K562 (cell line): ENCODE measurements around the gene NDST1. TPM values are rescaled to one million over a fixed set of nuclear protein-coding genes. Genes with fewer than 3 reads are reported as not detected.
A peak's percentile ranks its signal among the peaks of the same experiment; 100 is the strongest.

ENCODE experiments used
- ATAC-seq: fragments of 200-7000 bp; cut with Tn5 transposase; 3 replicates; pipeline ENCODE4 v1.9.1; 2020; ENCODE audit warnings: moderate library complexity
- BruUV-seq: library from RNA; stranded (reverse); fragments of 400-500 nt; replicated peaks from 2 replicates; lab custom pipeline; 2021; lab: Mats Ljungman, UMichigan
- CTCF ChIA-PET: fragments of 300-600 bp; formaldehyde crosslinking; extraction: SDS; loops from one replicate; lab custom pipeline; 2021; ENCODE audit warnings: low intra/inter-chr PET ratio; lab: Yijun Ruan, JAX
- POLR2A ChIA-PET: fragments of 300-600, 350-650 bp; sonication (Branson Sonifier 250); formaldehyde crosslinking; extraction: SDS; loops from one replicate; lab custom pipeline; 2021; ENCODE audit warnings: antibody characterized with exemption, inconsistent platforms; lab: Yijun Ruan, JAX
- DNase-seq, 4 experiments: peaks; one replicate each; pipeline versions ENCODE4 v3.0.0 to v3.0.0-alpha.2; 2011 to 2018; ENCODE audit warnings: low spot score in 3 of 4, mixed read lengths in 3 of 4; ENCODE audit errors: extremely low read depth in 1 of 4
- FAIRE-seq: peaks from 2 replicates; lab custom pipeline; 2011; peaks lifted over from hg19 to GRCh38; lab: Jason Lieb, UNC
- H2AFZ ChIP-seq: 2 replicates; pipeline ENCODE4 v1.6.0; 2011; ENCODE audit warnings: low read depth, low read length, control low read depth, inconsistent platforms
- H3K27ac ChIP-seq: fragments of 200-600 bp; 3 replicates; pipeline ENCODE4 v1.8.0; 2011; ENCODE audit warnings: low read depth, mild to moderate bottlenecking, control low read depth, inconsistent platforms, low read length, moderate library complexity, mixed read lengths; ENCODE audit errors: extremely low read depth
- H3K27me3 ChIP-seq, 2 experiments: fragments of 300-600 bp in 1 of 2; 2 replicates in 1 of 2; 3 replicates in 1 of 2; pipeline versions ENCODE4 v1.6.0 to v1.8.0; 2011; ENCODE audit warnings: inconsistent platforms in 2 of 2, low read length in 2 of 2, mild to moderate bottlenecking in 1 of 2, mixed read lengths in 1 of 2, moderate library complexity in 1 of 2; ENCODE audit not compliant: control insufficient read depth in 2 of 2, insufficient read depth in 2 of 2
- H3K36me3 ChIP-seq: fragments of 300-600 bp; 3 replicates; pipeline ENCODE4 v1.8.0; 2011; ENCODE audit warnings: mild to moderate bottlenecking, low read length, inconsistent platforms; ENCODE audit not compliant: control insufficient read depth, insufficient read depth
- H3K4me1 ChIP-seq, 2 experiments: fragments of 200-600 bp in 1 of 2; replicated peaks in 1 of 2; 2 replicates in 1 of 2; 3 replicates in 1 of 2; pipeline versions ENCODE4 v1.5.1 to v1.8.0; 2011; ENCODE audit warnings: inconsistent platforms in 2 of 2, low read length in 2 of 2, mild to moderate bottlenecking in 1 of 2, mixed read lengths in 1 of 2, moderate library complexity in 1 of 2; ENCODE audit not compliant: control insufficient read depth in 2 of 2, insufficient read depth in 2 of 2
- H3K4me2 ChIP-seq: 2 replicates; pipeline ENCODE4 v1.6.1; 2011; ENCODE audit warnings: low read length, control low read depth, inconsistent platforms, mixed read lengths; ENCODE audit not compliant: insufficient read depth
- H3K4me3 ChIP-seq: fragments of 200-600 bp; sonication (generic), shearing (Covaris generic); 2 replicates; pipeline ENCODE4 v1.5.1; 2016; ENCODE audit warnings: control low read depth, inconsistent platforms
- H3K79me2 ChIP-seq: fragments of 200-600 bp; 3 replicates; pipeline ENCODE4 v1.8.0; 2011; ENCODE audit warnings: low read length, inconsistent platforms; ENCODE audit not compliant: control insufficient read depth, insufficient read depth
- H3K9ac ChIP-seq, 2 experiments: 2 replicates each; pipeline versions ENCODE4 v1.6.0 to v1.6.1; 2011; ENCODE audit warnings: low read depth in 2 of 2, low read length in 2 of 2, control low read depth in 1 of 2, inconsistent platforms in 1 of 2, mild to moderate bottlenecking in 1 of 2, mixed read lengths in 1 of 2; ENCODE audit not compliant: insufficient read depth in 1 of 2
- H3K9me1 ChIP-seq: one replicate; pipeline ENCODE4 v1.6.0; 2011; ENCODE audit warnings: inconsistent platforms, mild to moderate bottlenecking, low read length, moderate library complexity; ENCODE audit not compliant: control insufficient read depth, insufficient read depth
- H3K9me3 ChIP-seq: replicated peaks from 2 replicates; pipeline ENCODE4 v1.5.1; 2011; ENCODE audit warnings: low read depth, low read length, inconsistent platforms; ENCODE audit not compliant: control insufficient read depth, insufficient read depth
- H4K20me1 ChIP-seq: replicated peaks from 2 replicates; pipeline ENCODE4 v1.6.1; 2011; ENCODE audit warnings: low read length, inconsistent platforms, mixed read lengths; ENCODE audit not compliant: control insufficient read depth, insufficient read depth
- ATF7 ChIP-seq: fragments of 450-650 bp; IDR thresholded peaks from 2 replicates; pipeline ENCODE4 v1.7.1; 2014; ENCODE audit warnings: mild to moderate bottlenecking, moderate library complexity
- CEBPG ChIP-seq, 3 experiments: fragments of 200-800 bp in 1 of 3; sonication (Bioruptor generic) in 1 of 3; sonication (generic) in 1 of 3; formaldehyde crosslinking in 1 of 3; IDR thresholded peaks in 2 of 3; conservative IDR thresholded peaks in 1 of 3; 2 replicates each; pipeline versions ENCODE4 v1.6.1 to v1.8.0; 2016 to 2022; ENCODE audit warnings: missing compliant biosample characterization in 2 of 3, missing genetic modification characterization in 2 of 3, mild to moderate bottlenecking in 1 of 3, missing genetic modification reagents in 1 of 3
- CTBP1 ChIP-seq: fragments of 450-650 bp; IDR thresholded peaks from 2 replicates; pipeline ENCODE4 v1.6.1; 2016; ENCODE audit warnings: borderline replicate concordance
- EP300 ChIP-seq: IDR thresholded peaks from 2 replicates; pipeline ENCODE4 v1.6.1; 2012; ENCODE audit warnings: low read length, improper control_type of control experiment
- JUND ChIP-seq, 2 experiments: IDR thresholded peaks; 2 replicates in 1 of 2; 3 replicates in 1 of 2; pipeline ENCODE4 v1.6.1; 2011; ENCODE audit warnings: borderline replicate concordance in 2 of 2, low read depth in 2 of 2, low read length in 2 of 2, improper control_type of control experiment in 1 of 2, missing biosample characterization in 1 of 2, missing genetic modification characterization in 1 of 2, missing genetic modification reagents in 1 of 2
- NFATC3 ChIP-seq: fragments of 450-650 bp; IDR thresholded peaks from 2 replicates; pipeline ENCODE4 v1.6.1; 2017; ENCODE audit warnings: mild to moderate bottlenecking
- SMC3 ChIP-seq: conservative IDR thresholded peaks from 2 replicates; pipeline ENCODE4 v1.6.1; 2011; ENCODE audit warnings: low read depth, low read length, improper control_type of control experiment; ENCODE audit not compliant: insufficient read depth
- STAG1 ChIP-seq: sonication (generic); formaldehyde crosslinking; IDR thresholded peaks from 2 replicates; pipeline ENCODE4 v1.5.0; 2020; ENCODE audit warnings: missing genetic modification reagents, borderline replicate concordance
- ZNF143 ChIP-seq: sonication (generic); formaldehyde crosslinking; IDR thresholded peaks from 2 replicates; pipeline ENCODE4 v1.9.0; 2022; ENCODE audit warnings: mild to moderate bottlenecking, missing genetic modification reagents
- ZSCAN32 ChIP-seq: fragments of 450-650 bp; formaldehyde crosslinking; IDR thresholded peaks from 2 replicates; pipeline ENCODE4 v1.4.0; 2020; ENCODE audit warnings: mild to moderate bottlenecking, moderate library complexity
- WGBS: fragments of 100-300 bp; shearing (Covaris generic); methylation state at CpG from one replicate; pipeline ENCODE4 v1.1.6; 2016; ENCODE audit warnings: low coverage, mixed read lengths; ENCODE audit not compliant: insufficient coverage; ENCODE audit errors: missing lambda C conversion rate; 5-methylcytosine and 5-hydroxymethylcytosine counted together
- in situ Hi-C: fragments of 300-500 bp; cut with MboI; formaldehyde crosslinking; loops from 4 replicates; pipeline ENCODE4 v1.15.0; 2018; ENCODE audit warnings: inconsistent platforms, mixed read lengths
- intact Hi-C: fragments of 100-400 bp; cut with micrococcal nuclease; formaldehyde crosslinking; loops from 2 replicates; pipeline ENCODE4 v1.14.2; 2022
- polyA plus RNA-seq, 8 experiments: library from polyadenylated mRNA; depleted of rRNA in 4 of 8; stranded (reverse) in 5 of 8; unstranded in 3 of 8; fragments of >200 nt; fragmentation: Nextera tagmentation in 2 of 8; fragmentation: Illumina TruSeq in 1 of 8; extraction: Ambion mirVana in 2 of 8; extraction: Trizol in 1 of 8; gene quantifications; 2 replicates each; pipeline versions ENCODE4 v1.2.1 to v1.2.3, GENCODE V29; 2011 to 2014; ENCODE audit warnings: inconsistent platforms in 1 of 8, missing spikeins in 1 of 8
- total RNA-seq, 7 experiments: library from RNA; depleted of rRNA in 6 of 7; stranded (reverse); fragments of >200 nt in 6 of 7; fragmentation: Illumina TruSeq in 2 of 7; extraction: Trizol in 2 of 7; gene quantifications; 2 replicates each; pipeline versions ENCODE4 v1.2.1 to v1.2.3, GENCODE V29; 2011 to 2021; ENCODE audit warnings: low replicate concordance in 1 of 7
- TF ChIP-seq, protein P1 (sequence below): IDR thresholded peaks from 2 replicates; pipeline ENCODE4 v1.6.1; 2011; ENCODE audit warnings: borderline replicate concordance, low read depth, mild to moderate bottlenecking, moderate library complexity, low read length; ENCODE audit not compliant: insufficient read depth, poor library complexity, severe bottlenecking
- TF ChIP-seq, protein P2 (sequence below): fragments of 450-650 bp; IDR thresholded peaks from 2 replicates; pipeline ENCODE4 v1.6.1; 2016
- TF ChIP-seq, protein P3 (sequence below): fragments of 450-650 bp; formaldehyde crosslinking; IDR thresholded peaks from 2 replicates; pipeline ENCODE4 v1.4.0; 2022; ENCODE audit warnings: mild to moderate bottlenecking, moderate library complexity

Gene NDST1
- total and polyA plus RNA-seq, 9 of the 15 experiments (the other 6 are each of a cell fraction or from before 2014, with no cell fraction given): 0.38 to 47.9 (median 9.9) TPM

DNA sequence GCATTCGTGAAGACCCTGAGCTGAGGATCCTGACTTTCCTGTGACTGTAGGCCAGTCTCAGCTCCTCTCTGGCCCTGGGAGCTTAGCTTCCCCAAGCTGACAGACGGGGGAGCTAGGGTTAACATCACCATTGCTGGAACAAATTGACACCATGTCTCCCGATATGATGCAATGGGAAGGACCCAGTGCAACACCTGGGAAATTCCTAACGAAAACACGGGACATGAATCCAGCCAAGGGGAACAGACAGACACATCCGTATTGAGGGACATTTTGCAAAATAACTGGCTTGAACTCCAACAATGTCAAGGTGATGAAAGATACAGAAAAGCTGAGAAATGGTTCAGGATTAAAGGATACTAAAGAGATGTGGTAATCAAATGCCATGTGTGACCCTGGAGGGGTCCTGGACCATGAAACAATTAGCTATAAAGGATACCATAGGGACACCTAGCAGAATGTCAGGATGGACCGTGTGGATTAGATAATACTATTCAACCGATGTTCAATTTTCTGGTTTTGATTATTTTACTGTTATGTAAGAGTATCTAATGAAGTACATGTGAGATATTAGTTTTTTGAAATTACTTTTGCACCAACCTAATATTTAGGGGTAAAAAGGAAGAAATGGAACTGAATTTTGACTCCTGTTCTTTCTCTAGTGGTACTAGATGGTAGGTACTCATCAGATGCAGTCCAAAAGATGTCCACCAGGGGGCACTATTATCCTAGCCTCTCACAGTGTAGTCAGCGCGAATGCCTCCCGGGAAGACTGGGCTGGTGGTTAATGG, 52.7 kb downstream of the NDST1 start:
- ATAC-seq: peak; percentile 96
- Histone ChIP-seq H3K9me3 (no peaks in the 10 kb centered on the region), H3K27me3 (no peaks in the 10 kb centered on the region), H3K36me3 (peaks cover 9% of the 10 kb centered on the region; the same call in 1 of the 3 replicates), H3K9ac (no peak overlapping the region), H3K9me1 (no peaks in the 10 kb centered on the region), H2AFZ (no peak overlapping the region), H3K79me2 (no peaks in the 10 kb centered on the region), H3K4me2 (no peak overlapping the region), H3K4me3 (no peak overlapping the region), H3K4me1 (peaks cover 0 to 4% of the 10 kb centered on the region in 2 experiments; a peak in 1 of 5 replicates), H4K20me1 (no peaks in the 10 kb centered on the region; the same call in 1 of the 2 replicates), H3K27ac (no peak overlapping the region)
- ChIA-PET CTCF (interaction anchor here (0.5 to 2.9 kb wide), 10 partner anchors 80 to 429 kb away, joined by 3 to 27 read pairs (median 4); partner anchors contain the start of genes IRGM, SMIM3 and SYNPO), POLR2A (interaction anchor here (0.6 to 1.8 kb wide), 6 partner anchors 95 to 267 kb away, joined by 3 to 5 read pairs (median 4); partner anchors contain the start of genes DCTN4 and RPS14)
- WGBS: 15% methylated on average over 11 of the region's 11 CpGs
- intact Hi-C loops (loop anchor here (1.0 to 10.0 kb wide), 7 partner anchors 101 to 604 kb away; no protein-coding TSS in a partner anchor), in situ Hi-C loops (loop anchor here (5.0 kb wide), 2 partner anchors 92 to 287 kb away; partner anchors contain the start of gene IRGM)
- DNase-seq: peak; percentile 87 to 90 (median 90)
- BruUV-seq: no TSS peak
- peak; percentile 96 for FAIRE-seq
- TF ChIP-seq, protein P1, sequence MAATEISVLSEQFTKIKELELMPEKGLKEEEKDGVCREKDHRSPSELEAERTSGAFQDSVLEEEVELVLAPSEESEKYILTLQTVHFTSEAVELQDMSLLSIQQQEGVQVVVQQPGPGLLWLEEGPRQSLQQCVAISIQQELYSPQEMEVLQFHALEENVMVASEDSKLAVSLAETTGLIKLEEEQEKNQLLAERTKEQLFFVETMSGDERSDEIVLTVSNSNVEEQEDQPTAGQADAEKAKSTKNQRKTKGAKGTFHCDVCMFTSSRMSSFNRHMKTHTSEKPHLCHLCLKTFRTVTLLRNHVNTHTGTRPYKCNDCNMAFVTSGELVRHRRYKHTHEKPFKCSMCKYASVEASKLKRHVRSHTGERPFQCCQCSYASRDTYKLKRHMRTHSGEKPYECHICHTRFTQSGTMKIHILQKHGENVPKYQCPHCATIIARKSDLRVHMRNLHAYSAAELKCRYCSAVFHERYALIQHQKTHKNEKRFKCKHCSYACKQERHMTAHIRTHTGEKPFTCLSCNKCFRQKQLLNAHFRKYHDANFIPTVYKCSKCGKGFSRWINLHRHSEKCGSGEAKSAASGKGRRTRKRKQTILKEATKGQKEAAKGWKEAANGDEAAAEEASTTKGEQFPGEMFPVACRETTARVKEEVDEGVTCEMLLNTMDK: peak; percentile 13
- TF ChIP-seq ZNF143 (CRISPR knock-in tag): no peak
- 0 out of 2 replicates have a peak, but pooled peaks have one; percentile 27 for TF ChIP-seq NFATC3
- peak; percentile 45; the same call in 1 of the 2 replicates for TF ChIP-seq ATF7
- TF ChIP-seq JUND (IDR thresholded peaks at IDR 0.05; ENCODE audit: borderline replicate concordance, low read depth, low read length): peak; percentile 59; the same call in 1 of the 2 replicates
- TF ChIP-seq JUND (tag; IDR thresholded peaks at IDR 0.05; ENCODE audit: borderline replicate concordance, low read depth, low read length): no peak; the same call in 2 of the 3 replicates
- TF ChIP-seq SMC3: peak; percentile 83
- TF ChIP-seq CTBP1: peak; percentile 57
- TF ChIP-seq ZSCAN32: peak; percentile 59; the same call in 1 of the 2 replicates
- TF ChIP-seq, protein P2, sequence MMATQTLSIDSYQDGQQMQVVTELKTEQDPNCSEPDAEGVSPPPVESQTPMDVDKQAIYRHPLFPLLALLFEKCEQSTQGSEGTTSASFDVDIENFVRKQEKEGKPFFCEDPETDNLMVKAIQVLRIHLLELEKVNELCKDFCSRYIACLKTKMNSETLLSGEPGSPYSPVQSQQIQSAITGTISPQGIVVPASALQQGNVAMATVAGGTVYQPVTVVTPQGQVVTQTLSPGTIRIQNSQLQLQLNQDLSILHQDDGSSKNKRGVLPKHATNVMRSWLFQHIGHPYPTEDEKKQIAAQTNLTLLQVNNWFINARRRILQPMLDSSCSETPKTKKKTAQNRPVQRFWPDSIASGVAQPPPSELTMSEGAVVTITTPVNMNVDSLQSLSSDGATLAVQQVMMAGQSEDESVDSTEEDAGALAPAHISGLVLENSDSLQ: peak; percentile 58
- TF ChIP-seq EP300: peak; percentile 40; the same call in 1 of the 2 replicates
- TF ChIP-seq, protein P3, sequence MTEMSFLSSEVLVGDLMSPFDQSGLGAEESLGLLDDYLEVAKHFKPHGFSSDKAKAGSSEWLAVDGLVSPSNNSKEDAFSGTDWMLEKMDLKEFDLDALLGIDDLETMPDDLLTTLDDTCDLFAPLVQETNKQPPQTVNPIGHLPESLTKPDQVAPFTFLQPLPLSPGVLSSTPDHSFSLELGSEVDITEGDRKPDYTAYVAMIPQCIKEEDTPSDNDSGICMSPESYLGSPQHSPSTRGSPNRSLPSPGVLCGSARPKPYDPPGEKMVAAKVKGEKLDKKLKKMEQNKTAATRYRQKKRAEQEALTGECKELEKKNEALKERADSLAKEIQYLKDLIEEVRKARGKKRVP (CRISPR knock-in tag): peak; percentile 63; the same call in 1 of the 2 replicates
- peak; percentile 92 for TF ChIP-seq CEBPG (CRISPR knock-in tag; IDR thresholded peaks at IDR 0.05)
- TF ChIP-seq CEBPG (tag; conservative IDR thresholded peaks at IDR 0.05 in 1 of 2, IDR thresholded peaks at IDR 0.05 in 1 of 2): peak; percentile 10 to 92; a peak in 2 of 4 replicates
- peak; percentile 55; the same call in 1 of the 2 replicates for TF ChIP-seq STAG1 (CRISPR knock-in tag)
